GM18499 (cell line): ENCODE data around the gene EGLN2.
"Not testable (repeated sequence)": the region's sequence is repeated elsewhere in the genome, so short reads cannot be mapped to it uniquely, and the experiment has no call there.

Experiments used
- ATAC-seq: cut with Tn5 transposase; IDR thresholded peaks from one replicate; pipeline ENCODE4 v1.9.1; 2021; ENCODE audit warnings: moderate number of reproducible peaks; ENCODE audit not compliant: insufficient read depth, unreplicated experiment

EGLN2 gene

GRCh38 chr19:40800997-40801377 is 2.0 kb downstream of the EGLN2 start:
- ATAC-seq = no peak

- ATAC-seq = no peak
These were observed 2.7 kb downstream of the EGLN2 start for GRCh38 chr19:40801426-40802299.

GRCh38 chr19:40802300-40803169 is 3.5 kb downstream of the EGLN2 start:
- ATAC-seq = no peak

GRCh38 chr19:40803170-40803856 is 4.3 kb downstream of the EGLN2 start:
- no peak for ATAC-seq

- no peak for ATAC-seq
These were observed 5.1 kb downstream of the EGLN2 start for GRCh38 chr19:40803857-40804782.

GRCh38 chr19:40804783-40805242 is 5.8 kb downstream of the EGLN2 start:
- no peak for ATAC-seq

- no peak for ATAC-seq
These were observed 6.4 kb downstream of the EGLN2 start for GRCh38 chr19:40805258-40805868.

GRCh38 chr19:40806423-40807146 is 7.6 kb downstream of the EGLN2 start:
- ATAC-seq = no peak

- no peak for ATAC-seq
These were observed 8.4 kb downstream of the EGLN2 start for GRCh38 chr19:40807147-40808020.

GRCh38 chr19:40808021-40808325 is 9.0 kb downstream of the EGLN2 start:
- no peak for ATAC-seq

- ATAC-seq = no peak
These were observed 9.5 kb downstream of the EGLN2 start for GRCh38 chr19:40808497-40808896.

- ATAC-seq = no peak
These were observed 10.5 kb downstream of the EGLN2 start for GRCh38 chr19:40809358-40810086.

- no peak for ATAC-seq
These were observed 11.2 kb downstream of the EGLN2 start for GRCh38 chr19:40810160-40810559.

GRCh38 chr19:40810649-40811408 is 11.8 kb downstream of the EGLN2 start:
- not testable (repeated sequence) for ATAC-seq

- ATAC-seq = no peak
These were observed 12.7 kb downstream of the EGLN2 start for GRCh38 chr19:40811478-40812341.
